DND-41 (cell line): Measurements from ENCODE around the gene SLC16A13.

ENCODE experiments used
- ATAC-seq: fragments of 200-7000 bp; cut with Tn5 transposase; 3 replicates; pipeline ENCODE4 v1.9.1; 2021; ENCODE audit warnings: low read depth; ENCODE audit not compliant: insufficient read depth
- DNase-seq: peaks from one replicate; pipeline ENCODE4 v3.0.0-alpha.2; 2020
- H2AFZ ChIP-seq: 2 replicates; pipeline ENCODE4 v1.6.0; 2012; ENCODE audit warnings: low read depth, low read length
- H3K27ac ChIP-seq: 2 replicates; pipeline ENCODE4 v1.5.1; 2012; ENCODE audit warnings: low read length, inconsistent platforms
- H3K27me3 ChIP-seq: fragments of 200-600 bp; sonication (generic); 2 replicates; pipeline ENCODE4 v1.6.0; 2012; ENCODE audit warnings: low read length, mild to moderate bottlenecking, inconsistent platforms; ENCODE audit not compliant: insufficient read depth, poor library complexity
- H3K36me3 ChIP-seq: 2 replicates; pipeline ENCODE4 v1.5.1; 2012; ENCODE audit warnings: low read length, inconsistent platforms; ENCODE audit not compliant: insufficient read depth
- H3K4me1 ChIP-seq: 2 replicates; pipeline ENCODE4 v1.5.1; 2012; ENCODE audit warnings: mild to moderate bottlenecking, low read length; ENCODE audit not compliant: insufficient read depth
- H3K4me2 ChIP-seq: 2 replicates; pipeline ENCODE4 v1.6.0; 2012; ENCODE audit warnings: mild to moderate bottlenecking, moderate library complexity, low read length, inconsistent platforms; ENCODE audit not compliant: insufficient read depth
- H3K4me3 ChIP-seq, 2 experiments: fragments of 200-600 bp in 1 of 2; shearing (Covaris generic) in 1 of 2; 2 replicates each; pipeline ENCODE4 v1.5.1; 2012 to 2016; ENCODE audit warnings: inconsistent platforms in 2 of 2, low read length in 2 of 2, mild to moderate bottlenecking in 2 of 2, low read depth in 1 of 2, moderate library complexity in 1 of 2
- H3K79me2 ChIP-seq: 2 replicates; pipeline ENCODE4 v1.6.0; 2012; ENCODE audit warnings: low read length, inconsistent platforms; ENCODE audit not compliant: insufficient read depth
- H3K9ac ChIP-seq: 2 replicates; pipeline ENCODE4 v1.6.0; 2012; ENCODE audit warnings: low read depth, mild to moderate bottlenecking, inconsistent platforms, low read length, moderate library complexity
- H3K9me3 ChIP-seq: 2 replicates; pipeline ENCODE4 v1.5.1; 2012; ENCODE audit warnings: low read length, moderate library complexity, mild to moderate bottlenecking, inconsistent platforms; ENCODE audit not compliant: insufficient read depth, severe bottlenecking
- H4K20me1 ChIP-seq: 2 replicates; pipeline ENCODE4 v1.6.0; 2012; ENCODE audit warnings: low read length; ENCODE audit not compliant: insufficient read depth
- EZH2 ChIP-seq: IDR thresholded peaks from 3 replicates; pipeline ENCODE4 v1.6.1; 2012; ENCODE audit warnings: borderline replicate concordance, low read depth, mild to moderate bottlenecking, moderate library complexity, low read length, inconsistent platforms; ENCODE audit not compliant: severe bottlenecking
- TF ChIP-seq, protein P1 (sequence below): IDR thresholded peaks from 2 replicates; pipeline ENCODE4 v1.5.1; 2012; ENCODE audit warnings: borderline replicate concordance, low read length, moderate library complexity, mild to moderate bottlenecking; ENCODE audit not compliant: poor library complexity, severe bottlenecking; ENCODE audit errors: extremely low read depth

Gene SLC16A13

DNA sequence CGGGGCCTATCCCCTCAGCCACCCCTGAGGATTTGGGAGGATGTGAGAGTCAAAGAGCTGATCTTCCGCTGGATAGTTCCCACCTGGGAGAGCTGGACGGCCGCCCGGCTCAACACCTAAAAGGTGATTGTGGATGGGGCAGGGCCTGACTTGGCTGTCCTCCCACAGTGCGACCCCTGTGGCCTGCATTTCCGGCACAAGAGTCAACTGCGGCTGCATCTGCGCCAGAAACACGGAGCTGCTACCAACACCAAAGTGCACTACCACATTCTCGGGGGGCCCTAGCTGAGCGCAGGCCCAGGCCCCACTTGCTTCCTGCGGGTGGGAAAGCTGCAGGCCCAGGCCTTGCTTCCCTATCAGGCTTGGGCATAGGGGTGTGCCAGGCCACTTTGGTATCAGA is 8.5 kb upstream of the SLC16A13 start:
- H3K27ac ChIP-seq = no peak overlapping the region
- DNase-seq (no peak), ATAC-seq (no peak)
- H3K9me3 ChIP-seq = no peaks in the 10 kb centered on the region
- no peak overlapping the region for H2AFZ ChIP-seq
- H3K36me3 ChIP-seq = no peaks in the 10 kb centered on the region
- H4K20me1 ChIP-seq = no peaks in the 10 kb centered on the region
- peaks cover 14% of the 10 kb centered on the region for H3K4me1 ChIP-seq
- no peak overlapping the region for H3K4me2 ChIP-seq
- no peaks in the 10 kb centered on the region for H3K27me3 ChIP-seq
- no peaks in the 10 kb centered on the region for H3K79me2 ChIP-seq
- TF ChIP-seq, protein P1, sequence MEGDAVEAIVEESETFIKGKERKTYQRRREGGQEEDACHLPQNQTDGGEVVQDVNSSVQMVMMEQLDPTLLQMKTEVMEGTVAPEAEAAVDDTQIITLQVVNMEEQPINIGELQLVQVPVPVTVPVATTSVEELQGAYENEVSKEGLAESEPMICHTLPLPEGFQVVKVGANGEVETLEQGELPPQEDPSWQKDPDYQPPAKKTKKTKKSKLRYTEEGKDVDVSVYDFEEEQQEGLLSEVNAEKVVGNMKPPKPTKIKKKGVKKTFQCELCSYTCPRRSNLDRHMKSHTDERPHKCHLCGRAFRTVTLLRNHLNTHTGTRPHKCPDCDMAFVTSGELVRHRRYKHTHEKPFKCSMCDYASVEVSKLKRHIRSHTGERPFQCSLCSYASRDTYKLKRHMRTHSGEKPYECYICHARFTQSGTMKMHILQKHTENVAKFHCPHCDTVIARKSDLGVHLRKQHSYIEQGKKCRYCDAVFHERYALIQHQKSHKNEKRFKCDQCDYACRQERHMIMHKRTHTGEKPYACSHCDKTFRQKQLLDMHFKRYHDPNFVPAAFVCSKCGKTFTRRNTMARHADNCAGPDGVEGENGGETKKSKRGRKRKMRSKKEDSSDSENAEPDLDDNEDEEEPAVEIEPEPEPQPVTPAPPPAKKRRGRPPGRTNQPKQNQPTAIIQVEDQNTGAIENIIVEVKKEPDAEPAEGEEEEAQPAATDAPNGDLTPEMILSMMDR = no peak
- H3K4me3 ChIP-seq = no peak overlapping the region
- H3K9ac ChIP-seq = no peak overlapping the region

DNA sequence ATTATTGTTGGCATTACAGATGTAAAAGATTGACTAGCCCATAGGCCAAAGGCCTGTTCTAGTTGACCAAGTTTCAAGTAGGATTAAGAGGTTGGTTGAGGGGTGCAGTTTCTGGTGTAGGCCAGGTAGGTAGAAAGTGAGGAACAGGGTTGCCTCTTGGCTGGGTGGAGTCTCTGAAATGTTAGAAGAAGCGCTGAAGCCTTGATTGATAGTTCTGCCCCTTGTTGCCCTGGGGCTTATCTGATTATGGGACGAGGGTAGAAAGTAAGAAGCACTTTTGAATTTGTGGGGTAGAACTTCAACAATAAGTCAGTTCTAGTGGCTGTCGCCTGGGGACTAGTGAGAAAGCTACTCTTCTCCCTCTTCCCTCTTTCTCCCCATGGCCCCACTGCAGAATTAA is 6.7 kb upstream of the SLC16A13 start:
- DNase-seq (no peak), ATAC-seq (no peak)
- Histone ChIP-seq H3K9ac (no peak overlapping the region), H3K9me3 (no peaks in the 10 kb centered on the region), H3K4me1 (peaks cover 12% of the 10 kb centered on the region), H3K4me3 (no peak overlapping the region), H4K20me1 (no peaks in the 10 kb centered on the region), H3K4me2 (no peak overlapping the region), H3K27me3 (no peaks in the 10 kb centered on the region), H3K79me2 (no peaks in the 10 kb centered on the region), H2AFZ (peak overlapping the region; percentile 72), H3K36me3 (no peaks in the 10 kb centered on the region), H3K27ac (no peak overlapping the region; the same call in 1 of the 2 replicates)
- TF ChIP-seq, protein P1 = no peak
- no peak for TF ChIP-seq EZH2

DNA sequence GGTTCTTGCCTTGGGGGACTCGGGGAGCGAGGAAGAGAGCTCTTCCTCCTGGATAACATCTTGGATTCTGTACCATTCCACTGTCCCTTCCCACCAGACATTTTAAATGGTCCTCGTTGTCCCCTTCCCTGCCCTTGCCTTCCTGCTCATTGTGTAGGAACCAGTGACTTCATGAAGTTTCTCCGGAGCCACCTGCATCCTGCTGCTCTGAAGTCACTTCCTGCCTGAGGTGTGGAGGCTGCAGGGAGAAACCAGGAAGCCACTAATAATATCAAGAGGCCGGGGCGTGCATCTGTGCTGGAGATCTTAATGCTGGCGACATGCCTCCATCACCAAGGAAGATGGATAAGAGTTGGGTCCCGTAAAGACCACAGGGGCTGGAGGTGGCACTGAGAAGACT is 6.2 kb upstream of the SLC16A13 start:
- H3K36me3 ChIP-seq = no peaks in the 10 kb centered on the region
- H3K27ac ChIP-seq = peak overlapping the region; percentile 9
- H3K9me3 ChIP-seq = no peaks in the 10 kb centered on the region
- no peak for TF ChIP-seq EZH2
- TF ChIP-seq, protein P1 = no peak
- H3K27me3 ChIP-seq = no peaks in the 10 kb centered on the region
- ATAC-seq (peak; percentile 84), DNase-seq (peak; percentile 65)
- peaks cover 16% of the 10 kb centered on the region for H3K4me1 ChIP-seq
- H3K4me3 ChIP-seq = peak overlapping the region in 1 of 2 experiments; percentile 31; a peak in 1 of 4 replicates
- H4K20me1 ChIP-seq = no peaks in the 10 kb centered on the region
- peak overlapping the region; percentile 23; the same call in 1 of the 2 replicates for H3K9ac ChIP-seq
- H3K4me2 ChIP-seq = peak overlapping the region; percentile 45
- no peaks in the 10 kb centered on the region for H3K79me2 ChIP-seq
- H2AFZ ChIP-seq = peak overlapping the region; percentile 72
